Kidney (tissue), 14 donors: ENCODE data around the gene KCTD2. TPM values are rescaled to one million over a fixed set of nuclear protein-coding genes. Genes with fewer than 3 reads are reported as not detected.

Experiments used
- DNase-seq, 5 donors: peaks; one replicate each; pipeline ENCODE4 v3.0.0-alpha.2; 2013 to 2020
- FAIRE-seq: peaks from 2 replicates; lab custom pipeline; 2012; peaks lifted over from hg19 to GRCh38; lab: Jason Lieb, UNC
- H3K27ac ChIP-seq, 2 donors: one replicate each; pipeline ENCODE4 v1.7.0; 2013; ENCODE audit warnings: low read depth in 2 of 2, low read length in 2 of 2, inconsistent platforms in 1 of 2
- H3K27me3 ChIP-seq: one replicate; pipeline ENCODE4 v1.7.1; 2013; ENCODE audit warnings: low read length, inconsistent platforms; ENCODE audit not compliant: control insufficient read depth, insufficient read depth
- H3K36me3 ChIP-seq, 3 donors: one replicate each; pipeline versions ENCODE4 v1.7.0 to v1.7.1; 2013; ENCODE audit warnings: low read length in 3 of 3, control low read depth in 1 of 3, inconsistent platforms in 1 of 3; ENCODE audit not compliant: insufficient read depth in 3 of 3, control insufficient read depth in 2 of 3
- H3K4me1 ChIP-seq, 3 donors: one replicate each; pipeline versions ENCODE4 v1.7.0 to v1.7.1; 2013; ENCODE audit warnings: low read length in 3 of 3, inconsistent platforms in 1 of 3, low read depth in 1 of 3; ENCODE audit not compliant: control insufficient read depth in 2 of 3, insufficient read depth in 2 of 3
- H3K4me3 ChIP-seq, 3 donors: one replicate each; pipeline versions ENCODE4 v1.7.0 to v1.8.1; 2013; ENCODE audit warnings: low read length in 3 of 3, control low read depth in 1 of 3, inconsistent platforms in 1 of 3
- H3K9ac ChIP-seq, 3 donors: one replicate each; pipeline versions ENCODE4 v1.7.0 to v1.7.1; 2013; ENCODE audit warnings: low read length in 3 of 3, control low read depth in 1 of 3, inconsistent platforms in 1 of 3
- H3K9me3 ChIP-seq, 3 donors: one replicate each; pipeline versions ENCODE4 v1.7.0 to v1.7.1; 2013; ENCODE audit warnings: low read length in 3 of 3, control low read depth in 1 of 3, inconsistent platforms in 1 of 3; ENCODE audit not compliant: control insufficient read depth in 2 of 3, insufficient read depth in 1 of 3
- intact Hi-C: fragments of 100-400 bp; cut with DNase I; formaldehyde crosslinking; loops from one replicate; pipeline ENCODE4 v1.11.1; 2022
- polyA plus RNA-seq: library from polyadenylated mRNA; stranded (reverse); fragments of 350-450 nt; fragmentation: Illumina TruSeq; extraction: RNeasy Lipid Tissue Mini Kit (QIAGEN cat#74804); gene quantifications from one replicate; pipeline ENCODE4 v1.2.3, GENCODE V29; 2014; ENCODE audit warnings: low read depth, low replicate concordance; ENCODE audit not compliant: insufficient read depth
- total RNA-seq: library from RNA; stranded (reverse); fragmentation: NEBNext Ultra II Directional; extraction: Animal tissue kit (Norgen Biotek cat#: 25700); gene quantifications from one replicate; pipeline ENCODE4 v1.2.1, GENCODE V29; 2021
- TF ChIP-seq, protein P1 (sequence below): IDR thresholded peaks from 3 replicates; pipeline ENCODE4 v1.5.1; 2012; ENCODE audit warnings: mild to moderate bottlenecking, moderate library complexity, borderline replicate concordance; ENCODE audit not compliant: insufficient read depth; ENCODE audit errors: extremely low read depth
- donor health status: control.
- donor health status: control.
- donor health status: control.
- donor health status: control.
- donor health status: control.
- donor health status: DM: yes; HTN: yes; CAD: no.
- donor health status: Normal renal cell carcinoma (clear cell type).

The KCTD2 gene
- total and polyA plus RNA-seq, 2 donors from 2014 or later: 26.0 to 30.2 TPM

DNA sequence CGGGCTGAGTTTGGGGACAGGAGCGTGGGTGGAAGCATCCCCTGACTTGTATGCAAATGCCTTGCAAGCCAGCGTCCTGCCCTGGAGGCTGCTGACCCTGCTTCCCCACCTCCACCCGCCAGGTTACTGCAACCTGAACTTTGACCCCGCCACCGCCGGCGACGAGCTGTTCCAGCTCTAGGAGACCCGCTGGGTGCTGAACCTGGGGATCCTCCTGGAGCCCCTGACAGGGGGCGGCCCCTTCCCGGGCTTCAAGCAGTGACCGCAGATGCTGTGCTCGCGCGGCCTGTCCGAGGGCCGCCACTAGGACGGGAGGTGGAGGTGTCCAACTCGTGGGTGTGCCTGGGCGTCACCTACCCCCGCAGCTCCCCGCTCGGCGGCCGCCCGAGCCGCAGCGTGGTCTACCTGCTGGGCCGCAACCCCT, 30.1 kb downstream of the KCTD2 start:
- peak overlapping the region in 1 of 3 donors; percentile 81 for H3K9ac ChIP-seq

DNA sequence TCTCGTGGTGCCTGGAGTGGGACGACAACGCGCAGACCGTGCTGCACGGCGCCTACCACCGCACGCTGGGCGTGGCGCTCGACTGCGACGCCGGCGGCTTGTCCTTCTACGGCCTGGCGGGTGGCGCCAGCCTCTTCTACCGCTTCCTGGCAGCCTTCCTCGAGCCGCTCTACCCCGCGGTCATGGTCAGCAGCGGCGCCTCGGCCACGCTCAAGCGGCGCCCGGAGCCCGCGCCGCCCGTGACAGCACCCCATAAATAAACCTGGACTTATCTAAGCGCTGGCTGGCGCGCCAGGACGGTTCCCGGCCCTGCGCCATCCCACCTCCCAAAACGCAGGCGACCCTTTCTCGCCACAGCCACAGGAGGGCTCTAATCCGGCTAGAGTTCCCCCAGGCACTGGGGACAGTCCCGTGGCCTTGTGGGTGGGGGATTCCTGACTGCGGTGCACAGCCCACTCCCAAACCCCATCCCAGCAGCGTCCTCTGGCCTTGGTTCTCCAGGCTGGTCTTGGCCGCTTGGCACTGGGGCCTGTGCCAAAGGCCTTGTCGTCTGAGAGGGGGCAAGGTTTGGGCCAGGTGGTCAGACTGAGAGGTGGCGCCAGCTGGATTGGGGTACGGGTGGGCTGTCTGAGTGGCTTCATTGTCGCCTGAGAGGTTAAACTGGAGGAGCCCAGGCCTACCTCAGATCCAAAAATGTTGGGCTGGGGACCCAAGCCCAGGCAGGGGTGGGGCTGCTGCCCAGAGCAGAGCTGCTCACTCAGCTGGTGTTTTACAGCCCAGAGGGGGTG, 30.7 kb downstream of the KCTD2 start:
- Histone ChIP-seq H3K9ac (peak overlapping the region in 1 of 3 donors; percentile 81), H3K27me3 (no peaks in the 10 kb centered on the region), H3K4me3 (peak overlapping the region in 2 of 3 donors; percentile 40 to 43), H3K27ac (peak overlapping the region; percentile 84 to 95), H3K4me1 (peaks cover 0 to 41% (median 20%) of the 10 kb centered on the region in 3 donors), H3K36me3 (no peaks in the 10 kb centered on the region), H3K9me3 (no peaks in the 10 kb centered on the region)
- peak; percentile 66 to 92 (median 72) for DNase-seq
- TF ChIP-seq, protein P1, sequence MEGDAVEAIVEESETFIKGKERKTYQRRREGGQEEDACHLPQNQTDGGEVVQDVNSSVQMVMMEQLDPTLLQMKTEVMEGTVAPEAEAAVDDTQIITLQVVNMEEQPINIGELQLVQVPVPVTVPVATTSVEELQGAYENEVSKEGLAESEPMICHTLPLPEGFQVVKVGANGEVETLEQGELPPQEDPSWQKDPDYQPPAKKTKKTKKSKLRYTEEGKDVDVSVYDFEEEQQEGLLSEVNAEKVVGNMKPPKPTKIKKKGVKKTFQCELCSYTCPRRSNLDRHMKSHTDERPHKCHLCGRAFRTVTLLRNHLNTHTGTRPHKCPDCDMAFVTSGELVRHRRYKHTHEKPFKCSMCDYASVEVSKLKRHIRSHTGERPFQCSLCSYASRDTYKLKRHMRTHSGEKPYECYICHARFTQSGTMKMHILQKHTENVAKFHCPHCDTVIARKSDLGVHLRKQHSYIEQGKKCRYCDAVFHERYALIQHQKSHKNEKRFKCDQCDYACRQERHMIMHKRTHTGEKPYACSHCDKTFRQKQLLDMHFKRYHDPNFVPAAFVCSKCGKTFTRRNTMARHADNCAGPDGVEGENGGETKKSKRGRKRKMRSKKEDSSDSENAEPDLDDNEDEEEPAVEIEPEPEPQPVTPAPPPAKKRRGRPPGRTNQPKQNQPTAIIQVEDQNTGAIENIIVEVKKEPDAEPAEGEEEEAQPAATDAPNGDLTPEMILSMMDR: peak; percentile 12
- intact Hi-C loops: no loop called here
- FAIRE-seq: no peak

More for the DNA sequence above, 30.1 kb downstream of the KCTD2 start:
- H3K4me3 ChIP-seq: peak overlapping the region in 2 of 3 donors; percentile 40 to 43
- FAIRE-seq (no peak), DNase-seq (peak in 2 of 5 donors; percentile 77 to 79)
- no peaks in the 10 kb centered on the region for H3K9me3 ChIP-seq
- H3K36me3 ChIP-seq: no peaks in the 10 kb centered on the region
- intact Hi-C loops: no loop called here
- H3K27me3 ChIP-seq: no peaks in the 10 kb centered on the region
- TF ChIP-seq, protein P1: no peak
- H3K4me1 ChIP-seq: peaks cover 0 to 39% (median 20%) of the 10 kb centered on the region in 3 donors
- peak overlapping the region; percentile 84 to 95 for H3K27ac ChIP-seq

DNA sequence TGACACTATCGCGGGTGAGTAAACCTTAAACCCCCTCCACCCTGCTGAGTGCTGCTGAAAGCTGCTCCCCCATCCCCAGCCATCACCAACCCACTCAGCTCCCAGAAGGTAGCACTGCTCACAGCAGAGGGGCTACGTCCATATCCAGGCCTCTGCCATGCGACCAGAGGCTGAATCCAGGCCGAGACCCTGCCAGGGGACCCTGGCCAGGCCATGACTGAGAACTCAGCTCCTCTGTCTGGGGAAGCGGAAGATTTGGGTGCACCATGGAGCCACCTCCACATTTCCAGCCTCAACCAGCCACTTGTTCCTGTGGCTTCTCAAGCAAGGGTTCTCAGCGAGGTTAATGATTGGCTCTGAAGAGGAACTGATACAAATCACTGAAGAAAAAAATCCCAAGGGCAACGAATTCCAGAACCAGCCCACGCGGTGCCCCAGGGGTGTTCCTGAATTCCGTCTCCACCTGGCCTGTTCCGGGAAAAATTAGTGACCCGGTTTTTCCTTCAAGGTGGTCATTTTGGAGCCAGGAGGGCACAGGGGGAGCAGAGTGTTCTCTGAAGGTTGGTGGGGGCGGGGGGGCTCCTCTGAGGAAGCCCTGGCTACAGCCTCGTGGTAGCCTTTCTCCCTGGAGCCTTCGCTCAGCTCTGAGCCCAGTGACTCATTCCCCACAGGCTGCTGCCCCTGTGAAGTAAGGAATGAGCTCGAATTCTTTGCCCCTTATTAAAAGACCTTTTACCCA, 31.4 kb downstream of the KCTD2 start:
- Histone ChIP-seq H3K36me3 (no peaks in the 10 kb centered on the region), H3K4me1 (peaks cover 0 to 40% (median 20%) of the 10 kb centered on the region in 3 donors), H3K27ac (peak overlapping the region; percentile 85 to 95), H3K4me3 (peak overlapping the region in 1 of 3 donors; percentile 43), H3K27me3 (no peaks in the 10 kb centered on the region), H3K9me3 (no peaks in the 10 kb centered on the region), H3K9ac (peak overlapping the region in 1 of 3 donors; percentile 81)
- FAIRE-seq (no peak), DNase-seq (peak; percentile 60 to 95 (median 86))
- intact Hi-C loops: no loop called here
- TF ChIP-seq, protein P1: no peak
